SJSA1 (cell line): Measurements from ENCODE around the gene EXOSC1. TPM values are rescaled to one million over a fixed set of nuclear protein-coding genes. Genes with fewer than 3 reads are reported as not detected.
A peak's percentile ranks its signal among the peaks of the same experiment; 100 is the strongest.
"Not testable (repeated sequence)": the region's sequence is repeated elsewhere in the genome, so short reads cannot be mapped to it uniquely, and the experiment has no call there.

Experiments
- DNase-seq, 2 experiments: peaks; one replicate each; pipeline ENCODE4 v3.0.0-alpha.2; 2015 to 2020; ENCODE audit warnings: low spot score in 2 of 2, low read depth in 1 of 2
- H3K27ac ChIP-seq: fragments of 250-450 bp; sonication (Bioruptor Pico); 2 replicates; pipeline ENCODE4 v1.5.1; 2020; ENCODE audit warnings: mild to moderate bottlenecking, moderate library complexity
- H3K27me3 ChIP-seq: fragments of 250-450 bp; sonication (Bioruptor Pico); replicated peaks from 2 replicates; pipeline ENCODE4 v1.5.1; 2020; ENCODE audit warnings: mild to moderate bottlenecking, moderate library complexity
- H3K36me3 ChIP-seq: fragments of 250-450 bp; sonication (Bioruptor Pico); 2 replicates; pipeline ENCODE4 v1.5.1; 2020; ENCODE audit warnings: mild to moderate bottlenecking
- H3K4me1 ChIP-seq: fragments of 250-450 bp; sonication (Bioruptor Pico); replicated peaks from 2 replicates; pipeline ENCODE4 v1.6.1; 2021; ENCODE audit warnings: mild to moderate bottlenecking
- H3K4me3 ChIP-seq: fragments of 250-450 bp; sonication (Bioruptor Pico); 2 replicates; pipeline ENCODE4 v1.5.1; 2020; ENCODE audit warnings: mild to moderate bottlenecking
- H3K9me3 ChIP-seq: fragments of 250-450 bp; sonication (Bioruptor Pico); replicated peaks from 2 replicates; pipeline ENCODE4 v1.5.1; 2020; ENCODE audit warnings: mild to moderate bottlenecking
- total RNA-seq: library from RNA; depleted of rRNA; stranded (reverse); fragments of >200 nt; shearing (Covaris generic); gene quantifications from 2 replicates; pipeline ENCODE4 v1.2.3, GENCODE V29; 2014; rRNA removed

Gene EXOSC1
- total RNA-seq: 59.1 and 60.1 TPM in 2 replicates

- Histone ChIP-seq H3K4me3 (peak within 1 kb of the TSS; percentile 75), H3K36me3 (peaks cover 38% of the 10 kb centered on the region), H3K4me1 (peaks cover 17% of the 10 kb centered on the region), H3K27me3 (no peaks in the 10 kb centered on the region), H3K9me3 (no peaks in the 10 kb centered on the region), H3K27ac (peak within 1 kb of the TSS; percentile 15; the same call in 1 of the 2 replicates)
- DNase-seq: peak; percentile 91 to 93
Observed at GRCh38 chr10:97445722-97446639, at the start of gene EXOSC1, which contains the start of gene ZDHHC16. Gene EXOSC1, minus strand, starts transcription at chr10:97446006. Its CDS starts 21 bp downstream, at chr10:97445985. Gene ZDHHC16, plus strand, starts transcription at chr10:97446175. Its CDS starts 5,501 bp downstream, at chr10:97451676.

- Histone ChIP-seq H3K27ac (no peak overlapping the region), H3K4me1 (peaks cover 7% of the 10 kb centered on the region; the same call in 1 of the 2 replicates), H3K4me3 (no peak overlapping the region), H3K36me3 (0 out of 2 replicates have a peak, but pooled peaks cover 18% of the 10 kb centered on the region), H3K9me3 (no peaks in the 10 kb centered on the region), H3K27me3 (no peaks in the 10 kb centered on the region)
- DNase-seq: no peak
Observed at GRCh38 chr10:97494863-97495506, 49.2 kb upstream of the EXOSC1 start.

GRCh38 chr10:97494151-97494550 lies 48.3 kb upstream of the EXOSC1 start:
- no peak for DNase-seq
- H3K4me1 ChIP-seq: peaks cover 4% of the 10 kb centered on the region; the same call in 1 of the 2 replicates

GRCh38 chr10:97490592-97490991 lies 44.8 kb upstream of the EXOSC1 start:
- peaks cover 16% of the 10 kb centered on the region; the same call in 1 of the 2 replicates for H3K36me3 ChIP-seq
- no peak for DNase-seq
- no peak overlapping the region for H3K27ac ChIP-seq
- no peaks in the 10 kb centered on the region for H3K27me3 ChIP-seq
- H3K4me3 ChIP-seq: no peak overlapping the region
- no peaks in the 10 kb centered on the region for H3K4me1 ChIP-seq
- H3K9me3 ChIP-seq: no peaks in the 10 kb centered on the region

More at GRCh38 chr10:97494151-97494550, 48.3 kb upstream of the EXOSC1 start:
- 0 out of 2 replicates have a peak, but pooled peaks cover 15% of the 10 kb centered on the region for H3K36me3 ChIP-seq
- H3K4me3 ChIP-seq: no peak overlapping the region
- no peak overlapping the region for H3K27ac ChIP-seq
- H3K27me3 ChIP-seq: no peaks in the 10 kb centered on the region
- H3K9me3 ChIP-seq: no peaks in the 10 kb centered on the region

- no peak for DNase-seq
- H3K4me3 ChIP-seq: no peak overlapping the region
- no peaks in the 10 kb centered on the region for H3K27me3 ChIP-seq
- no peaks in the 10 kb centered on the region for H3K9me3 ChIP-seq
- H3K36me3 ChIP-seq: peaks cover 34% of the 10 kb centered on the region
- H3K4me1 ChIP-seq: peaks cover 5% of the 10 kb centered on the region; the same call in 1 of the 2 replicates
- no peak overlapping the region for H3K27ac ChIP-seq
Observed at GRCh38 chr10:97485647-97486281, 40.0 kb upstream of the EXOSC1 start.

- H3K36me3 ChIP-seq: peaks cover 51% of the 10 kb centered on the region
- H3K4me3 ChIP-seq: no peak overlapping the region
- H3K27ac ChIP-seq: no peak overlapping the region
- H3K27me3 ChIP-seq: no peaks in the 10 kb centered on the region
- H3K4me1 ChIP-seq: peaks cover 10% of the 10 kb centered on the region; the same call in 1 of the 2 replicates
- no peaks in the 10 kb centered on the region for H3K9me3 ChIP-seq
- no peak for DNase-seq
Observed at GRCh38 chr10:97483921-97484320, 38.1 kb upstream of the EXOSC1 start.

GRCh38 chr10:97483506-97483905 lies 37.7 kb upstream of the EXOSC1 start:
- peaks cover 10% of the 10 kb centered on the region; the same call in 1 of the 2 replicates for H3K4me1 ChIP-seq
- DNase-seq: no peak
- H3K9me3 ChIP-seq: no peaks in the 10 kb centered on the region

GRCh38 chr10:97482381-97482780 lies 36.6 kb upstream of the EXOSC1 start:
- Histone ChIP-seq H3K36me3 (peaks cover 66% of the 10 kb centered on the region), H3K9me3 (no peaks in the 10 kb centered on the region), H3K4me3 (no peak overlapping the region), H3K27ac (no peak overlapping the region), H3K27me3 (no peaks in the 10 kb centered on the region), H3K4me1 (peaks cover 10% of the 10 kb centered on the region; the same call in 1 of the 2 replicates)
- no peak for DNase-seq

More at GRCh38 chr10:97483506-97483905, 37.7 kb upstream of the EXOSC1 start:
- Histone ChIP-seq H3K36me3 (peaks cover 55% of the 10 kb centered on the region), H3K27me3 (no peaks in the 10 kb centered on the region), H3K27ac (no peak overlapping the region), H3K4me3 (no peak overlapping the region)

GRCh38 chr10:97481071-97481470 lies 35.3 kb upstream of the EXOSC1 start:
- H3K27me3 ChIP-seq: no peaks in the 10 kb centered on the region
- H3K4me1 ChIP-seq: peaks cover 10% of the 10 kb centered on the region; the same call in 1 of the 2 replicates
- H3K4me3 ChIP-seq: no peak overlapping the region
- no peaks in the 10 kb centered on the region for H3K9me3 ChIP-seq
- no peak for DNase-seq
- no peak overlapping the region for H3K27ac ChIP-seq
- peaks cover 76% of the 10 kb centered on the region for H3K36me3 ChIP-seq

- no peaks in the 10 kb centered on the region for H3K27me3 ChIP-seq
- no peak overlapping the region for H3K27ac ChIP-seq
- H3K4me1 ChIP-seq: peaks cover 10% of the 10 kb centered on the region; the same call in 1 of the 2 replicates
- peaks cover 77% of the 10 kb centered on the region for H3K36me3 ChIP-seq
- H3K9me3 ChIP-seq: no peaks in the 10 kb centered on the region
- no peak overlapping the region for H3K4me3 ChIP-seq
- no peak for DNase-seq
Observed at GRCh38 chr10:97479939-97480338, 34.1 kb upstream of the EXOSC1 start.

- not testable (repeated sequence) for H3K4me1 ChIP-seq, H3K9me3 ChIP-seq, DNase-seq, H3K4me3 ChIP-seq, H3K27ac ChIP-seq, H3K27me3 ChIP-seq
- peaks cover 82% of the 10 kb centered on the region for H3K36me3 ChIP-seq
Observed at GRCh38 chr10:97479410-97479809, 33.6 kb upstream of the EXOSC1 start.

- H3K27ac ChIP-seq: no peak overlapping the region
- peaks cover 8% of the 10 kb centered on the region; the same call in 1 of the 2 replicates for H3K4me1 ChIP-seq
- H3K4me3 ChIP-seq: no peak overlapping the region
- H3K9me3 ChIP-seq: no peaks in the 10 kb centered on the region
- H3K27me3 ChIP-seq: no peaks in the 10 kb centered on the region
- H3K36me3 ChIP-seq: peaks cover 97% of the 10 kb centered on the region
- DNase-seq: no peak
Observed at GRCh38 chr10:97475936-97476594, 30.3 kb upstream of the EXOSC1 start.

- H3K36me3 ChIP-seq: peaks cover 95% of the 10 kb centered on the region
- H3K27ac ChIP-seq: no peak overlapping the region
- H3K4me3 ChIP-seq: no peak overlapping the region
- no peak for DNase-seq
- no peaks in the 10 kb centered on the region; the same call in 1 of the 2 replicates for H3K4me1 ChIP-seq
- no peaks in the 10 kb centered on the region for H3K27me3 ChIP-seq
- H3K9me3 ChIP-seq: no peaks in the 10 kb centered on the region
Observed at GRCh38 chr10:97474918-97475317, 29.1 kb upstream of the EXOSC1 start.
